Fibroblast of lung (primary cell): Measurements from ENCODE around the gene BBS9. TPM values are rescaled to one million over a fixed set of nuclear protein-coding genes. Genes with fewer than 3 reads are reported as not detected.
"Not testable (repeated sequence)": the region's sequence is repeated elsewhere in the genome, so short reads cannot be mapped to it uniquely, and the experiment has no call there.

Experiments
- DNase-seq, 2 donors: peaks; one replicate each; pipeline versions ENCODE4 v3.0.0 to v3.0.0-alpha.2; 2010; ENCODE audit warnings: low read depth in 2 of 2
- H2AFZ ChIP-seq: 2 replicates; pipeline ENCODE4 v1.5.1; 2012; ENCODE audit warnings: low read length, control low read depth, inconsistent platforms
- H3K27ac ChIP-seq: 2 replicates; pipeline ENCODE4 v1.5.1; 2011; ENCODE audit warnings: low read length, control low read depth; ENCODE audit not compliant: insufficient read depth
- H3K27me3 ChIP-seq: 2 replicates; pipeline ENCODE4 v1.5.1; 2011; ENCODE audit warnings: mild to moderate bottlenecking, low read length; ENCODE audit not compliant: control insufficient read depth, insufficient read depth
- H3K36me3 ChIP-seq: 2 replicates; pipeline ENCODE4 v1.5.1; 2011; ENCODE audit warnings: low read length; ENCODE audit not compliant: control insufficient read depth, insufficient read depth
- H3K4me1 ChIP-seq: 2 replicates; pipeline ENCODE4 v1.5.1; 2011; ENCODE audit warnings: low read length; ENCODE audit not compliant: control insufficient read depth, insufficient read depth; ENCODE audit errors: extremely low read depth
- H3K4me2 ChIP-seq: 2 replicates; pipeline ENCODE4 v1.5.1; 2011; ENCODE audit warnings: low read length, control low read depth; ENCODE audit not compliant: insufficient read depth; ENCODE audit errors: extremely low read depth
- H3K4me3 ChIP-seq, 4 experiments: fragments of 200-600 bp in 1 of 4; sonication (generic) in 1 of 4; replicated peaks in 1 of 4; 2 replicates each; pipeline ENCODE4 v1.5.1; 2011 to 2016; ENCODE audit warnings: low read length in 4 of 4, low read depth in 3 of 4, mild to moderate bottlenecking in 3 of 4, control low read depth in 2 of 4, inconsistent platforms in 1 of 4, mixed read lengths in 1 of 4; ENCODE audit not compliant: insufficient read depth in 1 of 4; ENCODE audit errors: control extremely low read depth in 1 of 4
- H3K79me2 ChIP-seq: 2 replicates; pipeline ENCODE4 v1.5.1; 2012; ENCODE audit warnings: mild to moderate bottlenecking, low read length, inconsistent platforms; ENCODE audit not compliant: control insufficient read depth, insufficient read depth
- H3K9ac ChIP-seq: 2 replicates; pipeline ENCODE4 v1.5.1; 2011; ENCODE audit warnings: mild to moderate bottlenecking, low read length, control low read depth; ENCODE audit not compliant: insufficient read depth
- H3K9me3 ChIP-seq: 2 replicates; pipeline ENCODE4 v1.5.1; 2012; ENCODE audit warnings: low read depth, low read length; ENCODE audit not compliant: control insufficient read depth, insufficient read depth
- H4K20me1 ChIP-seq: 2 replicates; pipeline ENCODE4 v1.5.1; 2011; ENCODE audit warnings: low read length; ENCODE audit not compliant: control insufficient read depth, insufficient read depth; ENCODE audit errors: extremely low read depth
- CTCF ChIP-seq, 2 donors: IDR thresholded peaks in 1 of 2; conservative IDR thresholded peaks in 1 of 2; 1 replicate in 1 of 2; 2 replicates in 1 of 2; pipeline ENCODE4 v1.5.1; 2011 to 2012; ENCODE audit warnings: low read length in 2 of 2, control low read depth in 1 of 2, inconsistent platforms in 1 of 2, low read depth in 1 of 2, mild to moderate bottlenecking in 1 of 2
- EZH2 ChIP-seq: IDR thresholded peaks from 2 replicates; pipeline ENCODE4 v1.5.1; 2012; ENCODE audit warnings: low read length, control low read depth, mild to moderate bottlenecking; ENCODE audit errors: missing control alignments
- polyA plus RNA-seq, 2 donors: library from polyadenylated mRNA; depleted of rRNA in 1 of 2; stranded (reverse) in 1 of 2; unstranded in 1 of 2; fragments of >200 nt; gene quantifications; 2 replicates each; pipeline ENCODE4 v1.2.1, GENCODE V29; 2011 to 2012; ENCODE audit warnings: missing spikeins in 1 of 2
- total RNA-seq: library from RNA; depleted of rRNA; stranded (reverse); fragments of >200 nt; gene quantifications from 2 replicates; pipeline ENCODE4 v1.2.1, GENCODE V29; 2014

BBS9 gene
- total and polyA plus RNA-seq, 2 donors (not counting 1 experiment from before 2014, with no cell fraction given): 19.1 to 26.9 TPM

- H3K9me3 ChIP-seq: no peaks in the 10 kb centered on the region
- H4K20me1 ChIP-seq: no peaks in the 10 kb centered on the region
- H3K4me3 ChIP-seq: no peak overlapping the region
- H3K79me2 ChIP-seq: no peaks in the 10 kb centered on the region
- H2AFZ ChIP-seq: no peak overlapping the region
- no peaks in the 10 kb centered on the region for H3K27me3 ChIP-seq
- no peak overlapping the region for H3K9ac ChIP-seq
- peaks cover 1% of the 10 kb centered on the region for H3K36me3 ChIP-seq
- no peaks in the 10 kb centered on the region for H3K4me1 ChIP-seq
- H3K4me2 ChIP-seq: no peak overlapping the region
- no peak for DNase-seq
- no peak overlapping the region for H3K27ac ChIP-seq
- TF ChIP-seq CTCF (conservative IDR thresholded peaks at IDR 0.05 in 1 of 2, IDR thresholded peaks at IDR 0.05 in 1 of 2; ENCODE audit: low read depth in 1 of 2, low read length in 2 of 2) (no peak), EZH2 (no peak)
These were observed 37.6 kb upstream of the BBS9 start for GRCh38 chr7:33091641-33092191.

GRCh38 chr7:33093266-33093665 lies 36.1 kb upstream of the BBS9 start:
- no peak overlapping the region for H3K9ac ChIP-seq
- peaks cover 4% of the 10 kb centered on the region for H3K36me3 ChIP-seq
- TF ChIP-seq EZH2: no peak
- TF ChIP-seq CTCF (conservative IDR thresholded peaks at IDR 0.05 in 1 of 2, IDR thresholded peaks at IDR 0.05 in 1 of 2; ENCODE audit: low read depth in 1 of 2, low read length in 2 of 2): no peak
- H3K79me2 ChIP-seq: no peaks in the 10 kb centered on the region
- no peaks in the 10 kb centered on the region for H4K20me1 ChIP-seq
- DNase-seq: no peak
- H3K27ac ChIP-seq: no peak overlapping the region
- no peak overlapping the region for H2AFZ ChIP-seq
- H3K4me1 ChIP-seq: no peaks in the 10 kb centered on the region
- H3K27me3 ChIP-seq: no peaks in the 10 kb centered on the region
- H3K9me3 ChIP-seq: no peaks in the 10 kb centered on the region
- no peak overlapping the region for H3K4me3 ChIP-seq
- H3K4me2 ChIP-seq: no peak overlapping the region

- not testable (repeated sequence) for H3K4me3 ChIP-seq, H3K27ac ChIP-seq, H3K4me1 ChIP-seq, DNase-seq, H3K4me2 ChIP-seq, H3K79me2 ChIP-seq, H3K9ac ChIP-seq, H3K9me3 ChIP-seq, H4K20me1 ChIP-seq, H3K27me3 ChIP-seq, H3K36me3 ChIP-seq, H2AFZ ChIP-seq
These were observed 34.6 kb upstream of the BBS9 start for GRCh38 chr7:33094745-33095275.
